ENCODE data around the gene ATXN10. TPM values are rescaled to one million over a fixed set of nuclear protein-coding genes. Genes with fewer than 3 reads are reported as not detected.

Gene ATXN10
- total RNA-seq, 4 donors from 2014 or later: 78.5 to 152 (median 113) TPM

DNA sequence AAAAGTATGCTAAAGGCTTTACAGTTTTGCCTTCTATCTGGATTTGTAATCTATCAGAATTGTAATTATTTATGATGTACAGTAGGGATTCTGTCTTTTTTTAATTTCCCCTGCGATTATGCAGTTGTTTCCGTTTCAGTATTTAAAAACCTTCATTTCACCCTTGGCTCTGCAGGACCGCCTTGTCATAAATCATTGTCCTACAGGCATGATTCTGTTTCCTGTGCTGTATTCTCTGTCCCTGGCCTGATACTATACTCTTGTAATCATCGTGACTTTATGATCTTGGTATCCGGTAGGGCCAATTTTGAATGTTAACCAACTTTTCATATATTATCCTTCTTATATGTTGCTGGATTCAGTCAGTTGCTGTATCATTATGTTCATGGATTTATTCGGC, 151.7 kb downstream of the ATXN10 start:
- Histone ChIP-seq H3K4me1 (peaks cover 0 to 4% (median 0%) of the 10 kb centered on the region in 3 donors), H3K36me3 (peaks cover 0 to 23% of the 10 kb centered on the region in 2 donors), H3K9me3 (no peaks in the 10 kb centered on the region), H3K27ac (no peak overlapping the region), H3K4me3 (no peak overlapping the region), H3K27me3 (no peaks in the 10 kb centered on the region)
- TF ChIP-seq POLR2AphosphoS5 (IDR thresholded peaks at IDR 0.05): no peak
- TF ChIP-seq, protein P1, sequence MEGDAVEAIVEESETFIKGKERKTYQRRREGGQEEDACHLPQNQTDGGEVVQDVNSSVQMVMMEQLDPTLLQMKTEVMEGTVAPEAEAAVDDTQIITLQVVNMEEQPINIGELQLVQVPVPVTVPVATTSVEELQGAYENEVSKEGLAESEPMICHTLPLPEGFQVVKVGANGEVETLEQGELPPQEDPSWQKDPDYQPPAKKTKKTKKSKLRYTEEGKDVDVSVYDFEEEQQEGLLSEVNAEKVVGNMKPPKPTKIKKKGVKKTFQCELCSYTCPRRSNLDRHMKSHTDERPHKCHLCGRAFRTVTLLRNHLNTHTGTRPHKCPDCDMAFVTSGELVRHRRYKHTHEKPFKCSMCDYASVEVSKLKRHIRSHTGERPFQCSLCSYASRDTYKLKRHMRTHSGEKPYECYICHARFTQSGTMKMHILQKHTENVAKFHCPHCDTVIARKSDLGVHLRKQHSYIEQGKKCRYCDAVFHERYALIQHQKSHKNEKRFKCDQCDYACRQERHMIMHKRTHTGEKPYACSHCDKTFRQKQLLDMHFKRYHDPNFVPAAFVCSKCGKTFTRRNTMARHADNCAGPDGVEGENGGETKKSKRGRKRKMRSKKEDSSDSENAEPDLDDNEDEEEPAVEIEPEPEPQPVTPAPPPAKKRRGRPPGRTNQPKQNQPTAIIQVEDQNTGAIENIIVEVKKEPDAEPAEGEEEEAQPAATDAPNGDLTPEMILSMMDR (IDR thresholded peaks at IDR 0.05): no peak
- no peak for TF ChIP-seq EP300 (IDR thresholded peaks at IDR 0.05)
- no peak for TF ChIP-seq POLR2A (IDR thresholded peaks at IDR 0.05)
- no peak for ATAC-seq
- WGBS, 2 donors (ENCODE audit: low coverage in 1 of 2): 78 to 81% methylated on average over 5 to 6 of the region's 6 CpGs

DNA sequence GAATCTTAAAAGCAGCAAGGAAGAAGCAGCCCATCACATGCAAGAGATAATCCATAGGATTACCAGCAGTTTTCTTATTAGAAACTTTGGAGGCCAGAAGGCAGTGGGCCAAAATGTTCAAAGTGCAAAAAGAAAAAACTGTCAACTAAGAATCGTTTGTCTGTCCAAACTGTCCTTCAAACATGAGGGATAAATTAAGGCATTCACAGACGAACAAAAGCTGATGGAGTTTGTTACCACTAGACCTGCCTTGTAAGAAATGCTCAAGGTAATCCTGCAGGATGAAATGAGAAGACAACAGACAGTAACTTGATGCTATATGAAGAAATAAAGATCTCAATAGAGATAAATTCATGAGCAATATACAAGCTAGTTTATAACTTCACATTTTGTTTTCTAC, 154.9 kb downstream of the ATXN10 start:
- no peaks in the 10 kb centered on the region for H3K9me3 ChIP-seq
- WGBS, 2 donors (ENCODE audit: low coverage in 1 of 2): 92 to 94% methylated on average over 2 of the region's 2 CpGs
- H3K27me3 ChIP-seq: no peaks in the 10 kb centered on the region
- TF ChIP-seq POLR2A (IDR thresholded peaks at IDR 0.05): no peak
- no peak for TF ChIP-seq POLR2AphosphoS5 (IDR thresholded peaks at IDR 0.05)
- TF ChIP-seq, protein P1 (IDR thresholded peaks at IDR 0.05): no peak
- no peak for TF ChIP-seq EP300 (IDR thresholded peaks at IDR 0.05)
- no peak overlapping the region for H3K4me3 ChIP-seq
- no peak for ATAC-seq
- H3K27ac ChIP-seq: no peak overlapping the region
- peaks cover 0 to 12% of the 10 kb centered on the region in 2 donors for H3K36me3 ChIP-seq
- H3K4me1 ChIP-seq: no peaks in the 10 kb centered on the region

DNA sequence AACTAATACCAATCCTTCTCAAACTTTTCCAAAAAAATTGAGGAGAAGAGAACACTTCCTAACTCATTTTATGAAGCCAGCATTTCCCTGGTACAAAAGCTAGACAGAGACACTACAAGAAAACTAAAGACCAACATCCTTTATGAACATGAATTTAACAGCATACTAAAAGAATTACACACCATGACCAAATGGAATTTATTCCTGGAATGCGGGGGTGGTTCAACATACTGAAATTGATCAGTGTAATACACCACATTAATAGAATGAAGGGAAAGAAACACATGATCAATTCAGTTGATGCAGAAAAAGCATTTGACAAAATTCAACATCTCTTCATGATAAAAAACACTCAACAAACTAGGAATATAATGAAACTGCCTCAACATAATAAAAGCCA, 157.2 kb downstream of the ATXN10 start:
- Histone ChIP-seq H3K4me1 (no peaks in the 10 kb centered on the region), H3K27me3 (no peaks in the 10 kb centered on the region), H3K4me3 (no peak overlapping the region), H3K9me3 (no peaks in the 10 kb centered on the region), H3K27ac (no peak overlapping the region), H3K36me3 (peaks cover 0 to 15% of the 10 kb centered on the region in 2 donors)
- TF ChIP-seq POLR2AphosphoS5 (IDR thresholded peaks at IDR 0.05) (no peak), EP300 (IDR thresholded peaks at IDR 0.05) (no peak), POLR2A (IDR thresholded peaks at IDR 0.05) (no peak)
- TF ChIP-seq, protein P1 (IDR thresholded peaks at IDR 0.05): no peak
- 100% methylated on average over 1 of the region's 1 CpG for WGBS, 2 donors (ENCODE audit: low coverage in 1 of 2)
- no peak for ATAC-seq

DNA sequence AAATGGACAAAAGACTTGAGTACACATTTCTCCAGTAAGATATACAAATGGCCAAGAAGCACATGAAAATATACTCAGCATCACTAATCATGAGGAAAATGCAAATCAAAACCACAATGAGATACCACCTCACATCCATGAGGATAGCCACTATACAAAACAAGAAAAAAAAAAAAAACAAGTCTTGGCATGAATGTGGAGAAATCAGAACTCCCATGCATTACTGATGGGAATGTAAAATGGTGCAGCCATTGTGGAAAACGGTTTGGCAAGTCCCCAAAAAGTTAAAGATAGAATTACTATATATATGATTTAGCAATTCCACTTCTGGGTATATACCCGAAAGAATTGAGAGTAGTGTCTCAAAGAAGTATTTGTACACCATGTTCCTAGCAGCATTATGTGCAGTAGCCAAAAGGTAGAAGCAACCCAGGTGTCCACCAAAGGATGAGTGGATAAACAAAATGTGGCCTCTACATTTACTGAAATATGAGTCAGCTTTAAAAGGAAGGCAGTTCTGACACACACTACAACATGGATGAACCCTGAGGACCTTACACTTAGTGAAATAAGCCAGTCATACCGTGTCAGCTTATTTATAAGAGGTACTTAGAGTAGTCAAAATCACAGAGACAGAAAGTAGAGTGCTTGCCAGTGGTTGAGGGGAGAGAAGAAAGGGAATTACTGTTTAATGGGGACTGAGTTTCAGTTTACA, 159.1 kb downstream of the ATXN10 start:
- 33 to 50% methylated on average over 1 to 3 of the region's 3 CpGs for WGBS, 2 donors (ENCODE audit: low coverage in 1 of 2)
- Histone ChIP-seq H3K9me3 (no peaks in the 10 kb centered on the region), H3K4me1 (no peaks in the 10 kb centered on the region), H3K36me3 (peaks cover 0 to 25% of the 10 kb centered on the region in 2 donors), H3K4me3 (no peak overlapping the region), H3K27ac (no peak overlapping the region), H3K27me3 (no peaks in the 10 kb centered on the region)
- TF ChIP-seq EP300 (IDR thresholded peaks at IDR 0.05) (no peak), POLR2A (IDR thresholded peaks at IDR 0.05) (no peak), POLR2AphosphoS5 (IDR thresholded peaks at IDR 0.05) (peak; percentile 20)
- no peak for ATAC-seq

DNA sequence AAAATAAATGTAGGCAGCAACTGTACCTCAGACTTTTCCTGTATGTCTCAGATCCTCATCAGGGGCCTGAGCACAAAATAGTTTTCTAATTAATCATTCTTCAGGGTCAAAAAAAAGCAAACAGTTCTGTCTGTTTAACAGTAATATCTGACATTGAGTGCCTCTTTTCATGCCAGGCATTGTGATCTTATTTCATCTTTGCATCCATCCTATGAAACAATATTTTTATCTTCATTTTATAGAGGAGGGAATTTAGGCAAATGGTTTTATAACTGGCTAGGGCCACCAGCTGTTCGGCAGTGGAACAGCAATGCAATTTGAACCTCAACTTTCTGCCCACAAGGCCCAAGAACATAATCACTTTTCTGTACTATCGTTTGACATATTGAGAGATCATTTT, 159.8 kb downstream of the ATXN10 start:
- H3K4me3 ChIP-seq: no peak overlapping the region
- H3K4me1 ChIP-seq: no peaks in the 10 kb centered on the region
- ATAC-seq: no peak
- WGBS, 2 donors (ENCODE audit: low coverage in 1 of 2): 19 to 60% methylated on average over 2 of the region's 2 CpGs
- H3K27me3 ChIP-seq: no peaks in the 10 kb centered on the region
- TF ChIP-seq POLR2AphosphoS5 (IDR thresholded peaks at IDR 0.05): no peak
- TF ChIP-seq, protein P1 (IDR thresholded peaks at IDR 0.05): peak in 3 of 4 experiments; percentile 29 to 45 (median 32)
- H3K36me3 ChIP-seq: peaks cover 0 to 19% of the 10 kb centered on the region in 2 donors
- no peaks in the 10 kb centered on the region for H3K9me3 ChIP-seq
- H3K27ac ChIP-seq: no peak overlapping the region

All from gastroesophageal sphincter (tissue), 4 donors.